Trophoblast cell (in vitro differentiated cells and primary cell): ENCODE data around the gene YES1.

Source experiments
- DNase-seq, 2 donors: peaks; one replicate each; pipeline ENCODE4 v3.0.0-alpha.2; 2016
- H2AFZ ChIP-seq: 2 replicates; pipeline ENCODE4 v1.6.1; 2013; ENCODE audit warnings: low read length, moderate library complexity, mild to moderate bottlenecking; ENCODE audit not compliant: insufficient read depth, poor library complexity
- H2AK5ac ChIP-seq: 2 replicates; pipeline ENCODE4 v1.6.1; 2013; ENCODE audit warnings: mild to moderate bottlenecking, low read length
- H2BK120ac ChIP-seq: 2 replicates; pipeline ENCODE4 v1.6.1; 2013; ENCODE audit warnings: low read length, mild to moderate bottlenecking, moderate library complexity; ENCODE audit not compliant: insufficient read depth, poor library complexity
- H2BK12ac ChIP-seq: 2 replicates; pipeline ENCODE4 v1.6.1; 2013; ENCODE audit warnings: mild to moderate bottlenecking, low read length, moderate library complexity
- H2BK5ac ChIP-seq: 2 replicates; pipeline ENCODE4 v1.6.1; 2013; ENCODE audit warnings: low read length, low read depth, moderate library complexity, mild to moderate bottlenecking; ENCODE audit not compliant: poor library complexity
- H3K14ac ChIP-seq: 2 replicates; pipeline ENCODE4 v1.6.1; 2013; ENCODE audit warnings: mild to moderate bottlenecking, low read length
- H3K18ac ChIP-seq: 2 replicates; pipeline ENCODE4 v1.6.1; 2013; ENCODE audit warnings: mild to moderate bottlenecking, low read length
- H3K23ac ChIP-seq: 2 replicates; pipeline ENCODE4 v1.6.1; 2013; ENCODE audit warnings: low read length
- H3K27ac ChIP-seq: 2 replicates; pipeline ENCODE4 v1.5.1; 2013; ENCODE audit warnings: low read depth, mild to moderate bottlenecking, inconsistent platforms, low read length, moderate library complexity
- H3K27me3 ChIP-seq: 2 replicates; pipeline ENCODE4 v1.6.1; 2013; ENCODE audit warnings: inconsistent platforms, mild to moderate bottlenecking, low read length, moderate library complexity; ENCODE audit not compliant: insufficient read depth
- H3K36me3 ChIP-seq, 2 experiments: 1 replicate in 1 of 2; 2 replicates in 1 of 2; pipeline ENCODE4 v1.6.1; 2013; ENCODE audit warnings: low read length in 2 of 2, mild to moderate bottlenecking in 2 of 2, moderate library complexity in 1 of 2; ENCODE audit not compliant: insufficient read depth in 2 of 2, control insufficient read depth in 1 of 2
- H3K4ac ChIP-seq: 2 replicates; pipeline ENCODE4 v1.6.1; 2013; ENCODE audit warnings: low read depth, mild to moderate bottlenecking, low read length, moderate library complexity
- H3K4me1 ChIP-seq, 2 experiments: 1 replicate in 1 of 2; 2 replicates in 1 of 2; pipeline ENCODE4 v1.6.1; 2013; ENCODE audit warnings: low read length in 2 of 2, mild to moderate bottlenecking in 2 of 2, moderate library complexity in 1 of 2; ENCODE audit not compliant: insufficient read depth in 2 of 2, control insufficient read depth in 1 of 2
- H3K4me2 ChIP-seq: 2 replicates; pipeline ENCODE4 v1.6.1; 2013; ENCODE audit warnings: inconsistent platforms, mild to moderate bottlenecking, low read length, moderate library complexity
- H3K4me3 ChIP-seq: 2 replicates; pipeline ENCODE4 v1.5.1; 2013; ENCODE audit warnings: mild to moderate bottlenecking, low read depth, low read length, inconsistent platforms
- H3K79me1 ChIP-seq: one replicate; pipeline ENCODE4 v1.6.1; 2013; ENCODE audit warnings: low read length
- H3K79me2 ChIP-seq: 2 replicates; pipeline ENCODE4 v1.6.1; 2013; ENCODE audit warnings: low read length, mild to moderate bottlenecking; ENCODE audit not compliant: control insufficient read depth, insufficient read depth, poor library complexity
- H3K9ac ChIP-seq: 2 replicates; pipeline ENCODE4 v1.6.1; 2013; ENCODE audit warnings: mild to moderate bottlenecking, low read length
- H3K9me3 ChIP-seq: 2 replicates; pipeline ENCODE4 v1.6.1; 2013; ENCODE audit warnings: low read depth, mild to moderate bottlenecking, control low read depth, inconsistent platforms, low read length; ENCODE audit not compliant: insufficient read depth
- H4K12ac ChIP-seq: 2 replicates; pipeline ENCODE4 v1.6.1; 2013; ENCODE audit warnings: low read depth, mild to moderate bottlenecking, low read length, moderate library complexity
- H4K8ac ChIP-seq: 2 replicates; pipeline ENCODE4 v1.6.1; 2013; ENCODE audit warnings: low read depth, mild to moderate bottlenecking, low read length, moderate library complexity
- H4K91ac ChIP-seq: one replicate; pipeline ENCODE4 v1.6.1; 2013; ENCODE audit warnings: low read depth, mild to moderate bottlenecking, low read length, moderate library complexity
- WGBS: extraction: QIAGEN DNeasy Blood & Tissue Kit; methylation state at CpG from one replicate; pipeline ENCODE4 v1.1.7; 2013; ENCODE audit warnings: missing lambda C conversion rate; ENCODE audit not compliant: insufficient read length, insufficient coverage; ENCODE audit errors: extremely low coverage; 5-methylcytosine and 5-hydroxymethylcytosine counted together

The YES1 gene

GRCh38 chr18:820591-821165 lies 8.6 kb upstream of the YES1 start:
- no peak overlapping the region for H3K9ac ChIP-seq
- no peak overlapping the region for H2BK120ac ChIP-seq
- H3K9me3 ChIP-seq = peaks cover 2% of the 10 kb centered on the region
- H3K79me1 ChIP-seq = no peaks in the 10 kb centered on the region
- H3K4ac ChIP-seq = no peak overlapping the region
- H3K27ac ChIP-seq = no peak overlapping the region
- no peak overlapping the region for H3K4me3 ChIP-seq
- H3K18ac ChIP-seq = no peak overlapping the region
- no peak overlapping the region for H3K14ac ChIP-seq
- H3K79me2 ChIP-seq = no peaks in the 10 kb centered on the region
- H3K23ac ChIP-seq = no peak overlapping the region
- H2AK5ac ChIP-seq = no peak overlapping the region
- H2BK12ac ChIP-seq = no peak overlapping the region
- no peak overlapping the region for H4K8ac ChIP-seq
- H4K91ac ChIP-seq = no peak overlapping the region
- no peak overlapping the region for H3K4me2 ChIP-seq
- no CpG with 5 or more reads among the region's 4 CpGs for WGBS
- no peak overlapping the region for H4K12ac ChIP-seq
- DNase-seq = no peak
- no peaks in the 10 kb centered on the region for H3K4me1 ChIP-seq
- no peak overlapping the region for H2AFZ ChIP-seq
- H2BK5ac ChIP-seq = no peak overlapping the region
- no peaks in the 10 kb centered on the region for H3K36me3 ChIP-seq
- no peaks in the 10 kb centered on the region for H3K27me3 ChIP-seq

GRCh38 chr18:816869-817268 lies 4.8 kb upstream of the YES1 start:
- Histone ChIP-seq H3K23ac (no peak overlapping the region), H3K9ac (no peak overlapping the region), H3K4me3 (no peak overlapping the region), H3K9me3 (peaks cover 2% of the 10 kb centered on the region), H3K4me2 (no peak overlapping the region), H2AK5ac (no peak overlapping the region), H3K27ac (no peak overlapping the region), H3K18ac (no peak overlapping the region), H4K8ac (no peak overlapping the region), H4K12ac (no peak overlapping the region), H3K4ac (no peak overlapping the region), H3K27me3 (no peaks in the 10 kb centered on the region), H3K14ac (no peak overlapping the region), H3K36me3 (no peaks in the 10 kb centered on the region), H3K4me1 (peaks cover 3% of the 10 kb centered on the region in 2 experiments), H2BK5ac (no peak overlapping the region), H4K91ac (no peak overlapping the region), H2AFZ (no peak overlapping the region), H3K79me2 (peaks cover 4% of the 10 kb centered on the region), H2BK120ac (no peak overlapping the region), H2BK12ac (no peak overlapping the region), H3K79me1 (peaks cover 11% of the 10 kb centered on the region)
- DNase-seq = no peak
- no CpG with 5 or more reads among the region's 2 CpGs for WGBS

GRCh38 chr18:816088-816653 lies 4.1 kb upstream of the YES1 start:
- Histone ChIP-seq H3K36me3 (no peaks in the 10 kb centered on the region), H3K23ac (no peak overlapping the region), H2BK5ac (no peak overlapping the region), H3K79me2 (peaks cover 8% of the 10 kb centered on the region), H3K14ac (no peak overlapping the region), H3K9me3 (peaks cover 2% of the 10 kb centered on the region), H4K12ac (no peak overlapping the region), H3K9ac (no peak overlapping the region), H3K4ac (no peak overlapping the region), H2BK120ac (no peak overlapping the region), H4K91ac (no peak overlapping the region), H3K18ac (no peak overlapping the region), H3K79me1 (peaks cover 17% of the 10 kb centered on the region), H2AK5ac (no peak overlapping the region), H3K4me1 (peaks cover 3% of the 10 kb centered on the region in 2 experiments), H4K8ac (no peak overlapping the region), H3K4me2 (no peak overlapping the region), H3K27ac (no peak overlapping the region), H3K4me3 (no peak overlapping the region), H2BK12ac (no peak overlapping the region), H3K27me3 (no peaks in the 10 kb centered on the region), H2AFZ (no peak overlapping the region)
- peak in 1 of 2 donors; percentile 25 for DNase-seq
- WGBS = no CpG with 5 or more reads among the region's 4 CpGs

- H3K4ac ChIP-seq = no peak overlapping the region
- no peak overlapping the region for H2BK5ac ChIP-seq
- H3K18ac ChIP-seq = no peak overlapping the region
- no peak overlapping the region for H2AFZ ChIP-seq
- no peak overlapping the region for H4K91ac ChIP-seq
- H3K79me2 ChIP-seq = peaks cover 8% of the 10 kb centered on the region
- no peak overlapping the region for H3K9ac ChIP-seq
- H2AK5ac ChIP-seq = no peak overlapping the region
- no CpG with 5 or more reads among the region's 3 CpGs for WGBS
- H4K12ac ChIP-seq = no peak overlapping the region
- no peaks in the 10 kb centered on the region for H3K27me3 ChIP-seq
- no peak overlapping the region for H4K8ac ChIP-seq
- H3K27ac ChIP-seq = no peak overlapping the region
- H3K4me3 ChIP-seq = no peak overlapping the region
- no peak overlapping the region for H2BK12ac ChIP-seq
- H3K79me1 ChIP-seq = peaks cover 17% of the 10 kb centered on the region
- H2BK120ac ChIP-seq = no peak overlapping the region
- no peaks in the 10 kb centered on the region for H3K36me3 ChIP-seq
- H3K4me1 ChIP-seq = peaks cover 3% of the 10 kb centered on the region in 2 experiments
- no peak for DNase-seq
- H3K4me2 ChIP-seq = no peak overlapping the region
- no peak overlapping the region for H3K23ac ChIP-seq
- peaks cover 2% of the 10 kb centered on the region for H3K9me3 ChIP-seq
- no peak overlapping the region for H3K14ac ChIP-seq
These were observed 3.3 kb upstream of the YES1 start for GRCh38 chr18:815353-815752.
